Astrocyte of the hippocampus (primary cell): ENCODE measurements around the gene SFXN4.
"Not testable (repeated sequence)": the region's sequence is repeated elsewhere in the genome, so short reads cannot be mapped to it uniquely, and the experiment has no call there.

Experiments
- DNase-seq: peaks from one replicate; pipeline ENCODE4 v3.0.0; 2011; ENCODE audit warnings: low read depth, low spot score

SFXN4 gene

DNA sequence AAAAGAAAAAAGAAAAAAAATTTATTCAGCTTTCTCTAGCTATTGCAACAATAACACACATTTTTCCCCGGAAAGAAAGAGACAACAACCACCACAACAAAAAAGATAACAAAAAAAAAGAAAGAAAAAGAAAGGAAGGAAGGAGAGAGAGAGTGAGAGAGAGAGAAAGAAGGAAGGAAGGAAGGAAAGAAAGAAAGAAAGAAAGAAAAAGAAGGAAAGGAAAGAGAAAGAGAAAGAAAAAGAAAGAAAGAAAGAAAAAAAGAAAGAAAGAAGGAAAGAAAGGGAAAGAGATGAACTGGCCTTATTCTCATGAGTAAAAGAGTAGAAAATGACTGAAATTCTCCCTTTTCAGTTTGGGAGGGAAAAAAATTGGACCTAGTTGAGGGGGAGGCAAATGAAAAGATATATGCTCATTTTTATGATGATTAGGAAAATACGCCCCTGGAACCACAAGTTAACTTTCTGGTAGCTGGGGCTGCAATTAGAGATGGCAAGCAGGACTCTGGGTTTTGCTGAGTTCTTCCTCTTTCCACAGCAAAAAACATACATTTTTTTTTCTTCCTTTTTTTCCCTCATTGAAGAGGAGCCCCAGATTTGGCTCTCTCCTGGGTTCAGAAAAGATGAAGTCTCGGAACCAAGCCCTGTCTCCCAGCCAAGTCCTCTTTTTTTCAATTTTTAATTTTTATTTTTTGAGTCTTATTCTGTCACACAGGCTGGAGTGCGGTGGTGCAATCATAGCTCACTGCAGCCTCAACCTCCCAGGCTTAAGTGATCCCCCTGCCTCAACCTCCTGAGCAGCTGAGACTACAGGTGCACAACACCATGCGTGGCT, 25.7 kb upstream of the SFXN4 start:
- no peak for DNase-seq

DNA sequence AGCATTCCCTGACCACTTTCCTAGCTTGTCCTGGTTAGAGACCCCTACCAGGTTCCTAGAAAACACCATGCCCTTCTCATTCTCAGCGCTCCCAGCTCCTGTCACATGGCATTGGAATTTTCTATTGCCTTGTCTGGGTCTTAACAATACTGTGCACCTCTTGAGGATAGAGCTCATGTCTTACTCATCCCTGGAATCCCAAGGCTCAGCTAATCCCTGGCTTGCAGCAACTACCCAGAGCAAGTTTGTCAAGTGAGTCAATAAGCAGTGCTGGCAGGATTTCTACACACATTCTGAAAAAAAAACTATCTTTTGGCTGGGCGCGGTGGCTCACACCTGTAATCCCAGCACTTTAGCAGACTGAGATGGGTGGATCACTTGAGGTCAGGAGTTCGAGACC, 24.8 kb upstream of the SFXN4 start:
- peak; percentile 92 for DNase-seq

DNA sequence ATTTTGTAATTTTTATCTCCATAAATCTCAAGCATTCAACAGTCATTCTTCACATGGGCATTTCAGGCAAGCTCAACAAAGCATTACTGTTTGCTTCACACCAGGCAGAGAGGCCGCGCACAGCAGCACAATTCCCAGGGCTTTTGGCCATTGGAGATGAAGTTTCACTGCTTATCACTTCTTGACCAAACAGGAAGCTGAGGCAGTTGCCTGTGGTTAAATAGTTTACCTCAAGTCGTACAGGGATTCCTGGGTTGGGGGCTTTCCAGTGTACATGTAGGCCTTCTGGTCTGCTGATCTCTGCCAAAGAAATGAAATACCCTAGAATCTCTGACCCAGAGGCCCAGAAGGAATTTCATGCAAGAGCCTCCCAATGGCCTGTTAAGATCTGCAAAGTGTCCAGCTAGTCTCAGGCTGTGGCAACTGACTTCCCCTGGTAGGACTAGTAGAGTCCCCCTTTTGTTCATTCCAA, 24.3 kb upstream of the SFXN4 start:
- peak; percentile 84 for DNase-seq

DNA sequence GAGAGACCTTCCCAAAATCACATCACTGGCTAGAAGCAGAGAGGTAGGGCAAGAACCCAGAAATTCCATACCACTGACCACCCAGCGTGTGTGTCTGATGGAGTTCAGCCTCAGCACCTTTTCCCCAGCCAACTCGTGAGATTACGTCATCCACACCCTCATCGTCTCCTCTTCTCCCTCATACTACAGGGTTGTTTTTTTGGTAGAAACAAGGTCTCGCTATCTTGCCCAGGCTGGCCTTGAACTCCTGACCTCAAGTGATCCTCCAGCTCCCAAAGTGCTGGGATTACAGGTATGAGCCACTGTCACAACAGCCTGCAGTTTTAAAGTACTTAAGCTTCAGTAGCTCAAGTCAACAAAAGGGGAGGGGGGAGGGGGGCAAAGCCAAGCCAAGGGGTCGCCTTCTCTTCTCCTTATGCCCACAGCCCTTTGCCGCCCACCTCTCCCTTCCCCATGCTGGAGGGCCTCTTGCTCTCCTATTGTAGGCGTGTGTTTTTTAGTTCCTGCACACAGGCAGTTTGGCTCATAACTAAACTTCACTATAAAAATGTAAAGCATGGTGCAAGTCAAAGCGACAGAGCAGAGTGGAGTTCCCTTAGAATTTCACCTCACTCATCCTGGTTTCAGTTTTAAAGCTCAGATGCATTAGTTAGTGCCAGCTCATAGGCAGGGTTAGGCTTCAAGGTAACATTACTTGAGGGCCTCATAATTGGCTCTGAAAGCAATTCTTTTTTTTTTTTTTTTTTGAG, 18.3 kb upstream of the SFXN4 start:
- DNase-seq = no peak

DNA sequence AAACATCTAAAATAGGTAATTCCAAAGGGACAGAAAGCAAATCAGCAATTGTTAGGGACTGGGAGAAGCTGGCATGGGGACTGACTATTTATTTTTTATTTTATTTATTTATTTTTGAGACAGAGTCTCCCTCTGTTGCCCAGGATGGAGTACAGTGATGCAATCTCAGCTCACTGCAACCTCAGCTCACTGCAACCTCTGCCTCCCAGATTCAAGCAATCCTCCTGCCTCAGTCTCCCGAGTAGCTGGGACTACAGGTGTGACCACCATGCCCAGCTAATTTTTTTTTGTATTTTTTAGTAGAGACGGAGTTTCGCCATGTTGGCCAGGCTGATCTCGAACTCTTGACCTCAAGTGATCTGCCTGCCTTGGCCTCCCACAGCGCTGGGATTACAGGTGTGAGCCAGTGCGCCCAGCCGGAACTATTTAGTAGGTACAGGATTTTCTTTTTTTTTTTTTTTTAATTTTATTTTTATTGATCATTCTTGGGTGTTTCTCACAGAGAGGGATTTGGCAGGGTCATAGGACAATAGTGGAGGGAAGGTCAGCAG, 15.4 kb upstream of the SFXN4 start:
- DNase-seq = not testable (repeated sequence)

DNA sequence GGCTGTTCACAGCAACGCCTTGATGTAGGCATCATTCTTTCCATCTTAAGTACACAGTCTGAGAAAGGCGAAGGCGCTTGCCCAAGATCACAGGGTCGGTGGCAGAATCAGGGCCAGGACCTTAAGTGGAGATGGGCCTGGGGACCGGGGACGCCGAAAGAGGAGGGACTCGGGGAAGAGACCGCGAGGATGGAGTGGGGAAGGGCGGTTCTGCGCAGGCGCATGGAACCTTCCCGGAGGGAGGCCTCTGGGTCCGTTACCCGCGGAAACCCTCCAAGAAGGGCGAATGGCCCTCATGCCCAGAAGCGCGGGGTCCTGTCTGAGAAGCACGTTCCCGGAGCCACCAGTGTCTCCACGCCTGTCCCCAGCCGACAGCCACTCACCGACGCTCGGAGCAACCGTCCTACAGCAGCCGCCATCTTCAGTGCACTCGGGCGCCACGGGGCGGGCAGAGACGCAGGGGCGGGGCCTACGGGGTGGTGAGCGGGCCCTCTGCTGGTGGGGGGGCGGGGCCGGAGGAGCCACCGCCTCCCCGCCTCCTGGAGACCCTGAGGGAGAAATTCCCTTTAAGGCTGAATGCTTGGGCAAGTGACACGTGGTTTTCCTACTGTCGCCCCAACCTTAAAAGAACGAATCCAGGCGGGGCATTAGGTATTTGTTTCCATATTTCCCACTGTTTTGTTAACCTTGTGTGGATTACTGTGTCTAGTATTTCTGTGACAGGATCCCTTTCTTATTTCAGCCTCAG, 13.0 kb upstream of the SFXN4 start, which contains the start of gene PRDX3:
PRDX3 (minus strand) TSS at position 441 of the 748 bp plus-strand sequence; CDS start at position 419, 22 bp downstream.
- peak; percentile 97 for DNase-seq

DNA sequence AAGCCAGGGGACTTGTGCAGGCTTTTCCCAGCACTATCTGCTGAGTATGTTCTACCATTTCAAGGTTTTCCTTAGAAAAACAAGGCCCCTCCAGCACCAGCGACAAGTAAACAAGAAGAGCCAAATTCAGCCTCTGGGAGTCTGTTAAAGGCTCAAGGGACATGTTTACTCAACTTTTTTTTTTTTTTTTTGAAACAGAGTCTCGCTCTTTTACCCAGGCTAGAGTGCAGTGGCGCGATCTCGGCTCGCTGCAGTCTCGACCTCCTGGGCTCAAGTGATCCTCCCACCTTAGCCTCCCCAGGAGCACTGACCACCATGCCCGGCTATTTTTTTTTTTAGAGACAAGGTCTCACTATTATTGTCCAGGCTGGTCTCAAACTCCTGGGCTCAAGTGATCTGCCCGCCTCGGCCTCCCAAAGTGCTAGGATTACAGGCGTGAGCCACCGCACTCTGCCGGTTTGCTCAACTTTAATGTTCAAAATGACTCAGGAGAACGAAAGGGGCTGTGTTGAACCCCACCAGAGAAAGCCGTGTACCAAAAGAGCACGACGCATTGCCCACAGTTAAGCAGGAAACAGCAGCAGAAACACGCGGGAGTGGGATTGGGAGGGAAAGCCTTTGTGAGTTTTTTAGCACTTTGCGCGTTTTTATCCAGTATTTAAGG, 12.3 kb upstream of the SFXN4 start:
- no peak for DNase-seq

DNA sequence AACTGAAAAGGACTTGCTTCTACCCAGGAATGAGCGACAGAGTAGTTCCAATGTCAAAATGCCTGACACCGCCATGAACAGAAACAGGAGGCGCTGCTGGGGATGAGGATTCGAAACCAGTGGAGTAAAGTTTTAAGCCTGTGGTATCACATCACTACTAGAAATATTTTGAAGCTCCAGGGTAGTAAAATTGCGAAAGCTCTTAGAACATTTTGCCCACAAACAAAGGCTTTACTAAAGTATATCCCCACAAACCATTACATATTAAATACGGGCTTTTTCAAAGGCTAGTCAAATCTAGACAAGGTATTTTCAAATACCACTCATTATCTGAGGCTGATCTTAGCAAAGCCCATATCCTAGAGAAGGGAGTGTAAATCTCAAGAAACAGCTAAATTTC, 10.7 kb upstream of the SFXN4 start:
- DNase-seq = no peak

DNA sequence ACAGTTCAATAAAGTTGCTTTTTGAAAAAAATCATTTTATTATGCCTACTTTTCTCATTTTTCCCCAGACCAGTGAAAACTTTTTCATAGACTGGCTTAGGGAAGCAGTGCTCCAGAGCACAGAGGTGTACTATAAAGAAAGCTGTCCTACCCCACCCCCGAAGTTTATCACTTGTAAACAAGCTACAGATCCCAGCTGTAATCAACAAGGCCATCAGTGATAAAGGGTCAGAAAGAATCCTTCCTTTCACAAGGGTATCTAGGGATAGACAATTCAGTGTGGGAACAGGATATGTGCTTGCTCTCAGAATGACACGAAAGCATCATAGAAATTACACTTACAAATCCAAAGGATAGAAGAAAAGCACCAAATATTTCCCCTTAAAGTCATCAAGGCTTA, 8.6 kb upstream of the SFXN4 start:
- DNase-seq = no peak

DNA sequence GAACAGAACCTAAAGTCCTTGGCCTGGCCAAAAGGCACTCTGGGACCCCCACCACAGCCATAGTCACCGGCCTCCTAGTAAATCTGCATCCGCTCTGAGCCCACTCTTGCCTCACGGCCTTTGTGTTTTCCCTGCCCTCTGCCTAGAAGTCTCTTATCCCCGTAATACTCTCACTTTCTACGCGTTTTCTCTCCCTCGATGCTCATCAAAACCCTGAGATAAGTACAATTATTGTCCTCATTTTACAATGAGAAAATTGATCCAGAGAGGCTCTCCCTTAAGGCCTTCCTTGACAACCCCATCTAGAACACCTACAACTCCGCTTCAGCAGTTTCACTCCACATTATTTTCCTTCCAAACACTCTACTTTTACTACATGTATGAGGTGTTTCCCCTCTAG, 1.5 kb upstream of the SFXN4 start:
- no peak for DNase-seq

DNA sequence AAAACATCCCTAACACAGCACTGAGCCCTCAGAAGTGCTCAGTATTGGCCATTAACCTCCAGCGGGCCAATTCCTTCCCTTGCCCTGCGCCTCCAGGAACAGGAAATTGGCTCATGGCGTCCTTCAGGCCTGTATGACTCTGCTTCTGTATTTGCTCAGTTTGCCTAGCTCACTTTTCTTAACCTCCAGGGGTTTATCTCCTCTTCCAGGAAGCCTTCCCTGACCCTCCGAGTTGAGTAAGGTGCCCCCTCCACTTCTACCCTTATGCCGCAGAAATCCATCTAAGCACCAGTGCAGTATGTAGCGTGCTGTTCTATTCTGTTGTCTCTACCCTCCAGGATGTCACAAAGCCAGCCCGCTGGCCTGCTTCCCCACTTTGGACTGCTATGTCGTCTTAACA, 1.1 kb upstream of the SFXN4 start:
- DNase-seq = no peak

DNA sequence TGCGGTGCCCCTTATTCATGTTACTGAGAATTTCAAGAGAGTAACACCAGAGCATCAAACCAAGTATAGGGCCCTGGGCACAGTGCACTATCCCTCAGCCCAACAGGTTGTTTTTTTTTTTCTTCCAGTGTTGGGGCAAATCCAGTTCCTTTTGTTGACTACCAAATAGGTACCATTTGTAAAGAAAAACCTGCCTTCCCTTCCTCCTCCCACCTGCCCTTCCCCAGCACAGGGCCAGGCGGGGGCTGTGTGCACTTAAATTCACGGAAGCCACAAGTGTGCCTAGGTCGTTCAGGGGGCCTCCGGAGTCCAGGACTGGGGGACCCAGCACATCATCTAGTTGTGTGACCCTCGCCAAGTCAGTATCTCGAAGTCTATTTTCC, 595 bp upstream of the SFXN4 start:
- no peak for DNase-seq

DNA sequence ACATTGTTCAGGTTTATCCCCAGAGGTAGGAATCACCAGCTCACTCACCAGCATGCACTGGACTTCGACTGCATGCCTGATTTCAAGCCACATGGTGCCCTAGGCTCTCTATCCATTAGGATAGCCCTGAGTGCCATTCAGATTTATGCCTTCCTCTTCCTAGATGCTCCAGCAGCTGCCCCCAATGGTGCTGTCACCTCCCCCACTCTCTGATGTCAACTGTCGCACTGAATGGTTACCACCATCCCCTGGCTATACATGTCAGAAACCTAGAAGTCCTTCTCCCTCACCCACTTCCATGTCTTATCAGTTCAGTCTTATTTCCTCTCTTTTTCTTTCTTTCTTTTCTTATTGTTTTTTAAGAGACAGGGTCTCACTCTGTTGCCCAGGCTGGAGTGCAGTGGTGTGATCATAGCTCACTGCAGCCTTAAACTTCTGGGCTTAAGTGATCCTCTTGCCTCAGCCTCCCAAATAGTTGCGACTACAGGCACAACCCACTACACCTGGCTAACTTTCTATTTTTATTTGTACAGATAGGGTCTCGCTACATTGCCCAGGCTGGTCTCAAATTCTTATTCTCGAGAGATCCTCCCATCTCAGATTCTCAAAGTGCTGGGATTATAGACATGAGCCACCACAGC, 2.9 kb downstream of the SFXN4 start:
- DNase-seq = no peak

DNA sequence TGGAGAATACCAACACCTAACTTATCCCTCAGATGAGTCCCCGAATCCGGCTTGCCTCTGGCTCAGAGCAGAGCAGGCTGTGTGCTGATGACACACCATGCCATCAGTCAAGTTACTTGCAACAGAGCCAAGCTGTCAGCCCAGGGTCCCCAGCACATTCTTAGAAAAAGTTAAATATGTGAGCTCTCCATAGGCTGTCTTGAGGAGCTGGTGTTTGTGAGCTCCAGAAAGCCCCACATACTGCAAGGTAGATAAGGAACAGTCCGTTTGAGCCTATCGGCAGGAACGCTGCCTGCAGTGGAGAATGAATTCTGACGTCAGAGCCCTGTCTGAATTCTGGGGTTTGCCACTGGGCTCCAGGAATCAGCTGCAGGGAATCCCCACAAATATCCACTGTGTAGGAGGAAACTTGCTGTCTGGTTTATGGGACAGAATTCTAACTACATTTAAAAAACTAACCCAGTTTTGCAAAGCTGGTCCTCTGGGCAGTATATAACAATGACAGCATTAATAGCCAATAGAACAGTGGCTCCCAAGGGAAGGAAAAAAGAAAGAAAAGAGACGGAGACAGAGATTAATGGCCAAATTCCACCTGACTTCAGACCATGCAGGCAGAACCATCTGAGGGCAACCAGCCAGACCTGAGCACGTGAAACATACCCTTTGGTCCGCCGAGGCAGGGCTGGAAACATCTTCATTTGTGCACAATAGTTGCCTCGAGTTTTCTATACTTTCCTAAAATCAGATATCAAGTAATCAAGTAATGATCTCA, 3.6 kb downstream of the SFXN4 start:
- DNase-seq = peak; percentile 66

DNA sequence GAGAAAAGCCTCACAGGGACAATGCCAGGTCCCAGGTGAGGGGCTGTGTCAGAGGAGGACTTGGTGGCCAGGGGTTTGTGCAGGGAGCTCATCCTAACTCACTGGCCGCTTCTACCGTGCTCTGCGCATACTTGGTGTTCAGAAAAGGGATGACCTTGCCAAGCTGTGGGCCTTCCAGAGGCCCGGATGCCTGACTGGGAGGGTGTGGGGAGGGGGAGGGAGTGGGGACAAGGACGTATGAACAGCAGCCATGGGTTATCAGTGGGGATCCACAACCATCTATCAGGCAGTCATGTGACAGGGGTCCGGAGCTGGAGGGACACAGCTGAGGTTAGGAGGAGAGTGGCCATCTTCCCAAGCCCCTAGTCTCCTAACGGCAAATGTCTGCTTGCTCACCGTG, 6.2 kb downstream of the SFXN4 start:
- no peak for DNase-seq

DNA sequence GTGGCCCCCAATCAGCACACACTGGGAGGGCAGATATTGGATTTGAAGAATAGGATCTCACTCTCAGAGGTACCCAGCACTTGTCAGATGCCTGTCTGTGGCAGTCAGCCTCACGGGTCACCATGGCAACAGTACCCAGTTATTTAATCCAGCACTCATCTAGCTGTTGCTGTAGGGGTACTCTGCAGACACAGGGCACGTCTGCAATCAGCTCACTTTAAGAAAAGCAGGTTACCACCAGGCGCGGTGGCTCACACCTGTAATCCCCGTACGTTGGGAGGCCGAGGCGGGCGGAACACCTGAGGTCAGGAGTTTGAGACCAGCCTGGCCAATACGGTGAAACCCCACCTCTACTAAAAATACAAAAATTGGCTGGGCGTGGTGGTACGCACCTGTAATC, 11.9 kb downstream of the SFXN4 start:
- DNase-seq = no peak

DNA sequence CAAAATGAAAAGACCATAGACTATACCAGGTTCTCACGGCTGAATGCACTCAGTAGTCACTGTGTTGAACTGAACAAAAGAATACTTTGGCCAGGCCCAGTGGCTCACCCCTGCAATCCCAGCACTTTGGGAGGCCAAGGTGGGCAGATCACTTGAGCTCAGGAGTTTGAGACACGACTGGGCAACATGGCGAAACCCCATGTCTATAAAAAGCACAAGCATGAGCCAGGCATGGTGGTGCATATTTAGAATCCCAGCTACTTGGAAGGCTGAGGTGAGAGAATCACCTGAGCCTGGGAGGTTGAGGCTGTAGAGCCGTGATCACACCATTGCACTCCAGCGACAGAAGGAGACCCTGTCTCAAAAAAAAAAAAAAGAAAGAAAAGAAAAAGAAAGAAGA, 12.5 kb downstream of the SFXN4 start:
- no peak for DNase-seq

DNA sequence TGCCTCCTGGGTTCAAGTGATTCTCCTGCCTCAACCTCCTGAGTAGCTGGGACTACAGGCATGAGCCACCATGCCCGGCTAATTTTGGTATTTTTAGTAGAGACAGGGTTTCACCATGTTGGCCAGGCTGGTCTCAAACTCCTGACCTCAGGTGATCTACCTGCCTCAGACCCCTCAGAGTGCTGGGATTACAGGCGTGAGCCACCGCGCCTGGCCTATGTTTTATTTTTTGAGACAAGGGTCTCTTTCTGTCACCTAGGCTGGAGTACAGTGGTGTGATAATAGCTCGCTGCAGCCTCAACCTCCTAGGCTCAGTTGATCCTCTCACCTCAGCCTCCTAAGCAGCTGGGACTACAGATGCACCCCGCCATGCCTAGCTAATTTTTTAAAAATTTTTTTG, 13.9 kb downstream of the SFXN4 start:
- not testable (repeated sequence) for DNase-seq

DNA sequence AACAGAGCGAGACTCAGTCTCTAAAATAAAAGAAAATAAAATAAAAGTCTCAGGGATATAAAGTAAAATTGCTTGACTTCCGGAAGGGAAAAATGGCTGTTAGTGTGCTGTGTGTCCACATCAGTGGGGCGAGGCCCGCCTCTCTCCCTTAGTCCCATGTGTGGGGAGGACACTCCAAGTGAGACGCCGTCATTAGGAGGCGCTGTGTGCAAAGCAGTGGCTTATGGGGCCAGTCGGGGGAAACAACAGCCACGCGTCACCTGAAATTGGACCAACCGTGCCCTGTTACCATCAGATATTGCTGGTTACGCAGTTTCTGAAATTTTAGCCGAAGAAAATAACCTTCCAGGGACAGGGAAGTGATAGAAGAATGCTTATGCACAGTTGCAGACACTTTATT, 15.8 kb downstream of the SFXN4 start:
- no peak for DNase-seq

DNA sequence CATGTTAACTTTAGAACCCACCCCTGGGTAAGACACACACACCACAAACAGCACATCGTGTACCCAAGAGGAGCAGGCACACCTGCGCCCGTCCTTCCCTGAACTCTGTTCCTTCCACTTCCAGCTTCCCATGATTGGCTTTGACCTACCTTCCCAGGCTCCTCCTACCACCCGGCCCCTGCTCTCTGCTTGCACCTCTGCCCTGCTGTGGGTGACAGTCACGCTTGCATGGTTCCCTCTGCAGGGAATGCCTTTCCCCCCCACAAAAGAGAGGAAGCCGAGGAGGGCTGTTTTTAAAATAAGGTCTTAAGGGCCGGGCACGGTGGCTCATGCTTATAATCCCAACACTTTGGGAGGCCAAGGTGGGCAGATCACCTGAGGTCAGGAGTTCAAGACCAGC, 16.4 kb downstream of the SFXN4 start:
- DNase-seq = no peak
